Liver (tissue), 9 donors: ENCODE results near the gene CLCNKB. TPM values are rescaled to one million over a fixed set of nuclear protein-coding genes. Genes with fewer than 3 reads are reported as not detected.
"Not testable (repeated sequence)": the region's sequence is repeated elsewhere in the genome, so short reads cannot be mapped to it uniquely, and the experiment has no call there.

Experiments
- DNase-seq: peaks from one replicate; pipeline ENCODE4 v3.0.0-alpha.2; 2017; ENCODE audit warnings: low spot score
- H3K27ac ChIP-seq, 2 donors: one replicate each; pipeline ENCODE4 v1.7.0; 2013; ENCODE audit warnings: inconsistent platforms in 2 of 2, low read length in 2 of 2, control low read depth in 1 of 2, low read depth in 1 of 2, mild to moderate bottlenecking in 1 of 2
- H3K27me3 ChIP-seq, 4 donors: one replicate each; pipeline versions ENCODE4 v1.6.1 to v1.7.0; 2013; ENCODE audit warnings: low read length in 3 of 4, inconsistent platforms in 1 of 4, mild to moderate bottlenecking in 1 of 4, moderate library complexity in 1 of 4; ENCODE audit not compliant: control insufficient read depth in 4 of 4, insufficient read depth in 4 of 4
- H3K36me3 ChIP-seq, 4 donors: one replicate each; pipeline versions ENCODE4 v1.6.1 to v1.7.0; 2013; ENCODE audit warnings: low read length in 3 of 4, mild to moderate bottlenecking in 3 of 4, low read depth in 1 of 4, moderate library complexity in 1 of 4; ENCODE audit not compliant: control insufficient read depth in 4 of 4, insufficient read depth in 3 of 4
- H3K4me1 ChIP-seq, 4 donors: one replicate each; pipeline versions ENCODE4 v1.6.1 to v1.7.0; 2013; ENCODE audit warnings: low read length in 3 of 4, mild to moderate bottlenecking in 3 of 4, moderate library complexity in 1 of 4; ENCODE audit not compliant: control insufficient read depth in 4 of 4, insufficient read depth in 4 of 4
- H3K4me3 ChIP-seq, 3 donors: one replicate each; pipeline versions ENCODE4 v1.6.1 to v1.7.0; 2013; ENCODE audit warnings: low read length in 3 of 3, control low read depth in 1 of 3, low read depth in 1 of 3, mild to moderate bottlenecking in 1 of 3
- H3K9ac ChIP-seq, 2 donors: one replicate each; pipeline ENCODE4 v1.7.0; 2013; ENCODE audit warnings: low read length in 2 of 2, mild to moderate bottlenecking in 2 of 2, moderate library complexity in 2 of 2, control low read depth in 1 of 2, low read depth in 1 of 2
- H3K9me3 ChIP-seq, 4 donors: one replicate each; pipeline versions ENCODE4 v1.6.1 to v1.7.0; 2013; ENCODE audit warnings: low read length in 3 of 4; ENCODE audit not compliant: control insufficient read depth in 4 of 4
- HNF4A ChIP-seq, 2 donors: conservative IDR thresholded peaks; 2 replicates each; pipeline ENCODE4 v1.6.1; 2016; ENCODE audit warnings: antibody characterized with exemption in 2 of 2, mild to moderate bottlenecking in 2 of 2
- HNF4G ChIP-seq: IDR thresholded peaks from 2 replicates; pipeline ENCODE4 v1.6.1; 2016; ENCODE audit warnings: antibody characterized with exemption
- RAD21 ChIP-seq, 2 donors: IDR thresholded peaks; 2 replicates each; pipeline ENCODE4 v1.6.1; 2016; ENCODE audit warnings: antibody characterized with exemption in 2 of 2, mild to moderate bottlenecking in 2 of 2
- RXRA ChIP-seq, 2 donors: IDR thresholded peaks; 2 replicates each; pipeline ENCODE4 v1.6.1; 2017 to 2018; ENCODE audit warnings: antibody characterized with exemption in 2 of 2, mild to moderate bottlenecking in 1 of 2
- WGBS: extraction: QIAGEN DNeasy Blood & Tissue Kit; methylation state at CpG from one replicate; pipeline ENCODE4 v1.1.7; 2013; 5-methylcytosine and 5-hydroxymethylcytosine counted together
- polyA plus RNA-seq, 2 donors: library from polyadenylated mRNA; stranded (reverse) in 1 of 2; unstranded in 1 of 2; fragments of 200-250 nt in 1 of 2; fragments of >200 nt in 1 of 2; fragmentation: Nextera tagmentation in 1 of 2; extraction: Ambion mirVana in 1 of 2; gene quantifications; one replicate each; pipeline versions ENCODE4 v1.2.1 to v1.2.3, GENCODE V29; 2013 to 2015
- total RNA-seq, 2 donors: library from RNA; depleted of rRNA; stranded (reverse); fragments of >200 nt; gene quantifications; one replicate each; pipeline ENCODE4 v1.2.3, GENCODE V29; 2014
- TF ChIP-seq, protein P1 (sequence below): IDR thresholded peaks from 2 replicates; pipeline ENCODE4 v1.6.1; 2016; ENCODE audit warnings: antibody characterized with exemption
- TF ChIP-seq, protein P2 (sequence below): IDR thresholded peaks from 2 replicates; pipeline ENCODE4 v1.6.1; 2016; ENCODE audit warnings: antibody characterized with exemption
- TF ChIP-seq, protein P3 (sequence below): fragments of 150-350 bp; IDR thresholded peaks from 2 replicates; pipeline ENCODE4 v1.5.1; 2017; ENCODE audit warnings: improper control_type of control experiment, low read depth, low read length; ENCODE audit not compliant: missing input control
- donor health status: healthy.
- donor health status: healthy.
- donor health status: healthy.
- donor health status: healthy.
- donor health status: healthy.

Gene CLCNKB
- total and polyA plus RNA-seq, 4 donors: not detected

DNA sequence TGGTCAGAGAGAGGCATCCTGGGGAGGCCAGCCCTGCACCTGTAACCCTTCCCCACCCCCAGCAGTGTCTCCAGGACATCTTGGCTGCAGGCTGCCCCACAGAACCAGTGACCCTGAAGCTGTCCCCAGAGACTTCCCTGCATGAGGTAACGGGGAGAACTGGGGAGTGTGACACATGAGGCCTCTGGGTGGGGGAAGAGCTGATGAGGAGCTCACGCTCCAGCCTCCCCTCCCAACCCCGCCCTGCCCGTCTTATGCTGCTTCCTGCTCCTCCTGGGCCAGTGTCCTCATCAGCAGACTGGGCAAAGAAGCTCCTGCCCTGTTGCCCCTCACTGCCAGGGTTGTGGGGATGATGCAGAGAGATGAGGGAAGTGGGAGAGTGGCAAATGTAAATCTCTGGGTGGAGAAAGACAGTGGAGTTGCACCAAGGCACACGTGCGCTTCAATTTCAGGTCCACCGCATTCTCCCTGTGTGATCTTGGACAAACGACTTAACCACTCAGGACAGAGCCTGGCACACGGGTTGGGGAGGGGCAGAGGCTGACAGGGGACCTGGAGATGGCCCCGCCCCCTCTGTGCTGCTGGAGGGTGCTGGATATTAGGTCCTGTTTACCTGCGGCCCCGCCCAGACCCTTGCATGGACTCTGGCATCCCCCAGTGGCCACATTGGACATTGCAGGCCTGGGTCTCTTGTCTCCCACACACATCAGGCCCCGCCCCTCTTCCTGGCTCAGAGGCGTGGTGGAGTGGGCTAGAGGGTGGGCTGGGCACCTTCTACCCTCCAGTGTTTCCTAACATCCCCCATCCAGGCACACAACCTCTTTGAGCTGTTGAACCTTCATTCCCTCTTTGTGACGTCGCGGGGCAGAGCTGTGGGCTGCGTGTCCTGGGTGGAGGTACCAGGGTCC is 12.3 kb downstream of the CLCNKB start:
- TF ChIP-seq, protein P1, sequence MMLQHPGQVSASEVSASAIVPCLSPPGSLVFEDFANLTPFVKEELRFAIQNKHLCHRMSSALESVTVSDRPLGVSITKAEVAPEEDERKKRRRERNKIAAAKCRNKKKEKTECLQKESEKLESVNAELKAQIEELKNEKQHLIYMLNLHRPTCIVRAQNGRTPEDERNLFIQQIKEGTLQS: no peak
- TF ChIP-seq, protein P2, sequence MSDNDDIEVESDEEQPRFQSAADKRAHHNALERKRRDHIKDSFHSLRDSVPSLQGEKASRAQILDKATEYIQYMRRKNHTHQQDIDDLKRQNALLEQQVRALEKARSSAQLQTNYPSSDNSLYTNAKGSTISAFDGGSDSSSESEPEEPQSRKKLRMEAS: no peak
- TF ChIP-seq RAD21 (IDR thresholded peaks at IDR 0.05): peak; percentile 88 to 91
- TF ChIP-seq, protein P3, sequence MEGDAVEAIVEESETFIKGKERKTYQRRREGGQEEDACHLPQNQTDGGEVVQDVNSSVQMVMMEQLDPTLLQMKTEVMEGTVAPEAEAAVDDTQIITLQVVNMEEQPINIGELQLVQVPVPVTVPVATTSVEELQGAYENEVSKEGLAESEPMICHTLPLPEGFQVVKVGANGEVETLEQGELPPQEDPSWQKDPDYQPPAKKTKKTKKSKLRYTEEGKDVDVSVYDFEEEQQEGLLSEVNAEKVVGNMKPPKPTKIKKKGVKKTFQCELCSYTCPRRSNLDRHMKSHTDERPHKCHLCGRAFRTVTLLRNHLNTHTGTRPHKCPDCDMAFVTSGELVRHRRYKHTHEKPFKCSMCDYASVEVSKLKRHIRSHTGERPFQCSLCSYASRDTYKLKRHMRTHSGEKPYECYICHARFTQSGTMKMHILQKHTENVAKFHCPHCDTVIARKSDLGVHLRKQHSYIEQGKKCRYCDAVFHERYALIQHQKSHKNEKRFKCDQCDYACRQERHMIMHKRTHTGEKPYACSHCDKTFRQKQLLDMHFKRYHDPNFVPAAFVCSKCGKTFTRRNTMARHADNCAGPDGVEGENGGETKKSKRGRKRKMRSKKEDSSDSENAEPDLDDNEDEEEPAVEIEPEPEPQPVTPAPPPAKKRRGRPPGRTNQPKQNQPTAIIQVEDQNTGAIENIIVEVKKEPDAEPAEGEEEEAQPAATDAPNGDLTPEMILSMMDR: peak; percentile 92
- DNase-seq: peak; percentile 91
- no peaks in the 10 kb centered on the region for H3K9me3 ChIP-seq
- H3K4me3 ChIP-seq: no peak overlapping the region
- 42% methylated on average over 18 of the region's 18 CpGs for WGBS
- H3K4me1 ChIP-seq: peaks cover 2 to 9% (median 5%) of the 10 kb centered on the region in 4 donors
- H3K27me3 ChIP-seq: no peaks in the 10 kb centered on the region
- H3K9ac ChIP-seq: no peak overlapping the region
- no peak overlapping the region for H3K27ac ChIP-seq
- no peaks in the 10 kb centered on the region for H3K36me3 ChIP-seq

DNA sequence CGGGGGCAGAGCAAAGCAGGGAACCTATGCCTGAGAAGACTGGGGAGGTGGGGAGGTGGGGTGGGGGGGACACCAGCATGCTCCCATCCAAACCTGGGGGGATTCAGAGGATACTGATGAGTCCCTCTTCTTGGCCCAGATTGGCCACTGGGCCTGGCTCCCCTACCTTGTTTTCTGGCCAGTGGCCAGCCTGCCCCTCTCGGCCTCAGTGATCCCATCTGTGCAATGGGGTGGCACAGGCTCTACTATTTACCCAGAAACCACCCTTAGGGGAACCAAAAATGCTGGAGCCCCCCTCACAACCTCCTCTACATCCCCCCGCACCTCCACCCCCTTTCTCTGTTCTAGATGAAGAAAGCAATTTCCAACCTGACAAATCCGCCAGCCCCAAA is 12.9 kb downstream of the CLCNKB start:
- not testable (repeated sequence) for H3K9ac ChIP-seq, H3K4me1 ChIP-seq, H3K27ac ChIP-seq, H3K36me3 ChIP-seq, H3K27me3 ChIP-seq, H3K9me3 ChIP-seq, H3K4me3 ChIP-seq, DNase-seq
- WGBS: 53% methylated on average over 4 of the region's 4 CpGs

DNA sequence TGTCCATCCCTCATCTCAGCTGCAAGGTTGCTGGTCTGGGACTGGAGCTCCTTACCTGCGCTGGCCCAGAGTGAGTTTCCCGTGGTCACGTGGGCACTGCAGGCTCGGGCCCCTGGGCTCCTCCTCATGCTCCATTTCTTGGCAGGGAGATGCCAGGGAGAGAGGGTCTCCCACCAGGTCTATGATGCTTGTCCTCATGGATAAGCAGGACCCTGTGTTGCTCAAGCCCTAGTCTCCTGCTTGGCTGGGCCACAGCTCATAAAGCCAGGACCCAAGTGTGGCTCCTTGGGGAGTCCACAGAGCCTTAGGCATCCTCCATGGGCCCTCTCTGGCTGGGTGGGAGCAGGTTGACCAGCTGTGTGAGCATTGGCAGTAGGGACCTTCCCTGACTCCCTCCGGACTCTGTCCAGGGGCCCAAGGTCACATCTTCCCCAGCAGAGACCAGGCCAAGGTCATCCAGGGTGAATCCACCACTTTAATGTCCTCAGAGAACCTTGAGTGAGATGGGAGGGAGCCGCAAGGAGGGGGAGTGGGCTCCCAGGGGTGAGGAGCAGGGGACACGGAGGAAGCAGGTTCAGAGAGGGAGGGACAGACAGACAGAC is 13.8 kb downstream of the CLCNKB start:
- 70% methylated on average over 7 of the region's 7 CpGs for WGBS
- TF ChIP-seq HNF4A (conservative IDR thresholded peaks at IDR 0.05): peak; percentile 55 to 82
- peak; percentile 57 for TF ChIP-seq HNF4G
- TF ChIP-seq RXRA (IDR thresholded peaks at IDR 0.05): peak; percentile 38 to 77
- not testable (repeated sequence) for H3K36me3 ChIP-seq

DNA sequence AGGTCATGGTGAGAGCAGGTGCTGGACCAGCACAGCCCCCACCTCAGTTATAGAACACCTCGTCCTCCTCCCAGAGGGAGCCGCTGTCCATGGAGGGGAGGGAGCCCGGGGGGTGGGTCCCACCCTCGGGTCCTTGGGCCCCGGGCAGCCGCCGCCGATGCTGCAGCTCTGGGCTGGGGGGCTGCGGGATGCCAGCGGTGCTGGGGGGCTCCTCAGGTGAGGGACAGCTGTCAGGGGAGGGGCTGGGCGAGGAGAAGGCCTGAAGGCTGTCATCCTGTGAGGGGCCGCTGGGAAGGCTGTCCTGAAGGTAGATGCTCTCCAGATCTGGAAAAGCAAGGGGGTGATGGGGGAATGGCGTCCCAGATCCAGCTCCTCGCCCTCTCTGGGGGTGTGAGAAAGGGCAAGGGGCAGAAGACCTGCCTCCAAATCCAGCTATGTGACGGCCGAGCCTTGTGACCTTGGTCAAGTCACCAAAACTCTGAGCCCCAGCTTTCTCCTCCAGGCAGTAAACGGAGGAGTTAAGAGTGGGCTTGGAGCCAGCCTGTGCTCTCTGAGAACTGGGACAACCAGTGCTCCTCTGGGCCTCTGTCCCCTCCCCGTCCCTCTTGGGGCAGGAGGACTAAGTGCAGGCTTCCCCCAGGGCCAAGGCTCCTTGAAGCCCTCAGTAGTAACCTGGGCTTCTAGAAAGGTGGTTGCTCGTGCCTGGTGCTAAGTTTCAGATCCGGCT is 15.0 kb downstream of the CLCNKB start:
- not testable (repeated sequence) for H3K4me1 ChIP-seq, DNase-seq, H3K9me3 ChIP-seq, H3K36me3 ChIP-seq, H3K9ac ChIP-seq, H3K4me3 ChIP-seq, H3K27me3 ChIP-seq, H3K27ac ChIP-seq
- 73% methylated on average over 17 of the region's 20 CpGs for WGBS

More for the DNA sequence above, 13.8 kb downstream of the CLCNKB start:
- not testable (repeated sequence) for DNase-seq, H3K27me3 ChIP-seq, H3K27ac ChIP-seq, H3K9me3 ChIP-seq, H3K9ac ChIP-seq, H3K4me1 ChIP-seq, H3K4me3 ChIP-seq
